Fibroblast of mammary gland (primary cell): ENCODE measurements around the gene CLCNKA.
"Not testable (repeated sequence)": the region's sequence is repeated elsewhere in the genome, so short reads cannot be mapped to it uniquely, and the experiment has no call there.

Experiments
- DNase-seq: peaks from one replicate; pipeline ENCODE4 v3.0.0-alpha.2; 2010; ENCODE audit warnings: low read depth
- H3K4me3 ChIP-seq: 2 replicates; pipeline ENCODE4 v1.5.1; 2011; ENCODE audit warnings: low read depth, mild to moderate bottlenecking, low read length, moderate library complexity; ENCODE audit not compliant: control insufficient read depth
- TF ChIP-seq, protein P1 (sequence below): conservative IDR thresholded peaks from 2 replicates; pipeline ENCODE4 v1.5.1; 2011; ENCODE audit warnings: low read depth, low read length, inconsistent platforms; ENCODE audit not compliant: control insufficient read depth, insufficient read depth

The CLCNKA gene

DNA sequence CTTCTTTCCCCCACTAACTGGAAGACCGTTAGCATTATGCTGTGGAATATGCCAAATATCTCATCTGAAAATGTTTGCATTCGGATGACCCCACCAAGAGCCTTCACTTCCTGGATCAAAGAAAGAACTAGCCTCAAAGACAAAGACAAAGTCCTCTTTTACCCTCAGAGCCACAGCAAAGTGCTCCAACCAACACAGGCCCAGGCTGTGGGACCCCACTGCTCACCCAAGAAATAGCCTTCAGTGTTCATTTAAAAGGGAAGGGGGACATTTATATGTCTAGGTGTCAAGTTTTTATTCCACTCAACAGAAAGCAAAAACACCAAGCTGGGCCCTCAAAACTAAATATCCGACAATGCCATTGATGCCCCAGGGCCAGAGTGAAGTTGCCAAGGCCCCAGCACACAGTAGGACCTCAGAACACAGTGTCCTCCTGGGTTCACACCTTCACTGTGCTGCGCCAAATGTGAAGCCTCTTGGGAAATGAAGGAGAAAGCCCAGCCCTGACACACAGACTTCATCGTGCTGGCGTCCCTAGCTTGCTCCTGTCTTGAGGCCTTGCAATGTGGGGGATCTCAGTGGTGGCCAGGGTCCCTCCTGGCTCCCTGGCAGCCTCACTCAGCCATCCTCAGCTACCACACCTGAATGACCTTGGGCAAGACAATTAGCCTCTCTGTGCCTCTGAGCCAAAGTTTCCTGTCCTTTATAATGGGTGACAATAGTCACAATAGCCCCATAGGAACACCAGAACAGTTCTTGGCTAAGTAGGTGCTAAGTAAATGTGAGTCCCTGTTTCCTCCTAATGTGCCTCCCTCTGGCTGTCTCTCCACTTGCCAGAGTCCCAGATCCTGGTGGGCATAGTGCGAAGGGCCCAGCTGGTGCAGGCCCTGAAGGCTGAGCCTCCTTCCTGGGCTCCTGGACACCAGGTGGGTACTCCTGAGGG is 33.0 kb downstream of the CLCNKA start:
- TF ChIP-seq, protein P1, sequence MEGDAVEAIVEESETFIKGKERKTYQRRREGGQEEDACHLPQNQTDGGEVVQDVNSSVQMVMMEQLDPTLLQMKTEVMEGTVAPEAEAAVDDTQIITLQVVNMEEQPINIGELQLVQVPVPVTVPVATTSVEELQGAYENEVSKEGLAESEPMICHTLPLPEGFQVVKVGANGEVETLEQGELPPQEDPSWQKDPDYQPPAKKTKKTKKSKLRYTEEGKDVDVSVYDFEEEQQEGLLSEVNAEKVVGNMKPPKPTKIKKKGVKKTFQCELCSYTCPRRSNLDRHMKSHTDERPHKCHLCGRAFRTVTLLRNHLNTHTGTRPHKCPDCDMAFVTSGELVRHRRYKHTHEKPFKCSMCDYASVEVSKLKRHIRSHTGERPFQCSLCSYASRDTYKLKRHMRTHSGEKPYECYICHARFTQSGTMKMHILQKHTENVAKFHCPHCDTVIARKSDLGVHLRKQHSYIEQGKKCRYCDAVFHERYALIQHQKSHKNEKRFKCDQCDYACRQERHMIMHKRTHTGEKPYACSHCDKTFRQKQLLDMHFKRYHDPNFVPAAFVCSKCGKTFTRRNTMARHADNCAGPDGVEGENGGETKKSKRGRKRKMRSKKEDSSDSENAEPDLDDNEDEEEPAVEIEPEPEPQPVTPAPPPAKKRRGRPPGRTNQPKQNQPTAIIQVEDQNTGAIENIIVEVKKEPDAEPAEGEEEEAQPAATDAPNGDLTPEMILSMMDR = no peak
- no peak overlapping the region for H3K4me3 ChIP-seq
- DNase-seq = no peak

DNA sequence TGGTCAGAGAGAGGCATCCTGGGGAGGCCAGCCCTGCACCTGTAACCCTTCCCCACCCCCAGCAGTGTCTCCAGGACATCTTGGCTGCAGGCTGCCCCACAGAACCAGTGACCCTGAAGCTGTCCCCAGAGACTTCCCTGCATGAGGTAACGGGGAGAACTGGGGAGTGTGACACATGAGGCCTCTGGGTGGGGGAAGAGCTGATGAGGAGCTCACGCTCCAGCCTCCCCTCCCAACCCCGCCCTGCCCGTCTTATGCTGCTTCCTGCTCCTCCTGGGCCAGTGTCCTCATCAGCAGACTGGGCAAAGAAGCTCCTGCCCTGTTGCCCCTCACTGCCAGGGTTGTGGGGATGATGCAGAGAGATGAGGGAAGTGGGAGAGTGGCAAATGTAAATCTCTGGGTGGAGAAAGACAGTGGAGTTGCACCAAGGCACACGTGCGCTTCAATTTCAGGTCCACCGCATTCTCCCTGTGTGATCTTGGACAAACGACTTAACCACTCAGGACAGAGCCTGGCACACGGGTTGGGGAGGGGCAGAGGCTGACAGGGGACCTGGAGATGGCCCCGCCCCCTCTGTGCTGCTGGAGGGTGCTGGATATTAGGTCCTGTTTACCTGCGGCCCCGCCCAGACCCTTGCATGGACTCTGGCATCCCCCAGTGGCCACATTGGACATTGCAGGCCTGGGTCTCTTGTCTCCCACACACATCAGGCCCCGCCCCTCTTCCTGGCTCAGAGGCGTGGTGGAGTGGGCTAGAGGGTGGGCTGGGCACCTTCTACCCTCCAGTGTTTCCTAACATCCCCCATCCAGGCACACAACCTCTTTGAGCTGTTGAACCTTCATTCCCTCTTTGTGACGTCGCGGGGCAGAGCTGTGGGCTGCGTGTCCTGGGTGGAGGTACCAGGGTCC is 34.0 kb downstream of the CLCNKA start:
- TF ChIP-seq, protein P1 = peak; percentile 92
- H3K4me3 ChIP-seq = no peak overlapping the region
- peak; percentile 67 for DNase-seq

DNA sequence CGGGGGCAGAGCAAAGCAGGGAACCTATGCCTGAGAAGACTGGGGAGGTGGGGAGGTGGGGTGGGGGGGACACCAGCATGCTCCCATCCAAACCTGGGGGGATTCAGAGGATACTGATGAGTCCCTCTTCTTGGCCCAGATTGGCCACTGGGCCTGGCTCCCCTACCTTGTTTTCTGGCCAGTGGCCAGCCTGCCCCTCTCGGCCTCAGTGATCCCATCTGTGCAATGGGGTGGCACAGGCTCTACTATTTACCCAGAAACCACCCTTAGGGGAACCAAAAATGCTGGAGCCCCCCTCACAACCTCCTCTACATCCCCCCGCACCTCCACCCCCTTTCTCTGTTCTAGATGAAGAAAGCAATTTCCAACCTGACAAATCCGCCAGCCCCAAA is 34.7 kb downstream of the CLCNKA start:
- not testable (repeated sequence) for H3K4me3 ChIP-seq, DNase-seq

DNA sequence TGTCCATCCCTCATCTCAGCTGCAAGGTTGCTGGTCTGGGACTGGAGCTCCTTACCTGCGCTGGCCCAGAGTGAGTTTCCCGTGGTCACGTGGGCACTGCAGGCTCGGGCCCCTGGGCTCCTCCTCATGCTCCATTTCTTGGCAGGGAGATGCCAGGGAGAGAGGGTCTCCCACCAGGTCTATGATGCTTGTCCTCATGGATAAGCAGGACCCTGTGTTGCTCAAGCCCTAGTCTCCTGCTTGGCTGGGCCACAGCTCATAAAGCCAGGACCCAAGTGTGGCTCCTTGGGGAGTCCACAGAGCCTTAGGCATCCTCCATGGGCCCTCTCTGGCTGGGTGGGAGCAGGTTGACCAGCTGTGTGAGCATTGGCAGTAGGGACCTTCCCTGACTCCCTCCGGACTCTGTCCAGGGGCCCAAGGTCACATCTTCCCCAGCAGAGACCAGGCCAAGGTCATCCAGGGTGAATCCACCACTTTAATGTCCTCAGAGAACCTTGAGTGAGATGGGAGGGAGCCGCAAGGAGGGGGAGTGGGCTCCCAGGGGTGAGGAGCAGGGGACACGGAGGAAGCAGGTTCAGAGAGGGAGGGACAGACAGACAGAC is 35.6 kb downstream of the CLCNKA start:
- DNase-seq, H3K4me3 ChIP-seq: not testable (repeated sequence)

DNA sequence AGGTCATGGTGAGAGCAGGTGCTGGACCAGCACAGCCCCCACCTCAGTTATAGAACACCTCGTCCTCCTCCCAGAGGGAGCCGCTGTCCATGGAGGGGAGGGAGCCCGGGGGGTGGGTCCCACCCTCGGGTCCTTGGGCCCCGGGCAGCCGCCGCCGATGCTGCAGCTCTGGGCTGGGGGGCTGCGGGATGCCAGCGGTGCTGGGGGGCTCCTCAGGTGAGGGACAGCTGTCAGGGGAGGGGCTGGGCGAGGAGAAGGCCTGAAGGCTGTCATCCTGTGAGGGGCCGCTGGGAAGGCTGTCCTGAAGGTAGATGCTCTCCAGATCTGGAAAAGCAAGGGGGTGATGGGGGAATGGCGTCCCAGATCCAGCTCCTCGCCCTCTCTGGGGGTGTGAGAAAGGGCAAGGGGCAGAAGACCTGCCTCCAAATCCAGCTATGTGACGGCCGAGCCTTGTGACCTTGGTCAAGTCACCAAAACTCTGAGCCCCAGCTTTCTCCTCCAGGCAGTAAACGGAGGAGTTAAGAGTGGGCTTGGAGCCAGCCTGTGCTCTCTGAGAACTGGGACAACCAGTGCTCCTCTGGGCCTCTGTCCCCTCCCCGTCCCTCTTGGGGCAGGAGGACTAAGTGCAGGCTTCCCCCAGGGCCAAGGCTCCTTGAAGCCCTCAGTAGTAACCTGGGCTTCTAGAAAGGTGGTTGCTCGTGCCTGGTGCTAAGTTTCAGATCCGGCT is 36.7 kb downstream of the CLCNKA start:
- not testable (repeated sequence) for DNase-seq, H3K4me3 ChIP-seq

DNA sequence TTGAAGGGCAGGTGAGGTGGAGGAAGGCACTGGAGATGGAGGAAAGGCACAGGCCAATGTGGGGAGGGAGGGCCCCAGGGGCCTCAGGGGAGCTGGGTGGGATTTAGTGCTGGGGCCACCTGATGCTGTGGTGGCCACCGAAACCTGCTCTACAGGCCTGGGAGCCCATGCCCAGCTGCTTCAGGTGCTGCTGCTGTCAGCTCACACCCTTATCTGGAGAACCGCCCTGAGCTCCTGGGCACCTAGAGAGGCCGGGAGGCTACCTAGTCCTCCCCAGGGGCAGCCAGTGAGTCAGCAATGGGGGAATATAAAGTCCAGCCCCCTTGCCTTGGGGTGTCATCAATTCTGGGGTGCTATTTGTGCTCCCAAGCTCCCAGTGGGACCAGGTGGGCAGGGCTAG is 39.4 kb downstream of the CLCNKA start:
- H3K4me3 ChIP-seq = no peak overlapping the region
- TF ChIP-seq, protein P1 = no peak
- DNase-seq = no peak

DNA sequence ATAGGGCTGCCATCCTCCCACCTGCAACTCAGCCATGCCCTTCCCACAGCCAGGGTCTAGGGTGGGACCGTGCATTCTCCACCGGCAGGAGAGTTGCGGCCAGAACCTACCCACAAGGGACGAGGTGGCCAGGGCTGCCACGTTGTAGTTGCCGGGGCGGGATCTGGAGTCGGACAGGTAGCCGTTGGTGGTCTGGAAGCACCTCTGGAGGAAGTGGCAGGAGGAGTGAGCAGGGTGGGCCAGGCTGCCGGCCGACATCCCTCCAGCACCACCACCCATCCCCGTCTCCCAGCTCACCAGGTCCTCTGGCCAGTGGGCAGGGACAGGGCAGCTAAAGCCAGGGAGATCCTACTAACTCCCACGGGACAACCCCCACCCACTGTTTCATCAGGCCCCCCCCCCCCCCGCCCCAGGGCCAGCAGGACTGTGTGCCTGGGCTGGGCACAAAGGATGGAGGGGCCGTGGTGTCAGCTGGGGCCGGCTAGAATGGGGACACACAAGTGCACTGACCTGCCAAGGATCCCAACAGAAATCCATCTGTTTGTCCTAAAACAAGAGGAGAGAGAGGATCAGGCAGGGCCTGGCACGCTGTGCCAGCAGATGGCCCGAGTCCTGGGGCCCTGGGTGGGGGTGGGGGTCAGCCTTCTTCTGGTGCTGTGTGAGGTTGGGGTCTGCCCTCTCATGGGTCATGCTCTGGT is 40.3 kb downstream of the CLCNKA start:
- not testable (repeated sequence) for DNase-seq, H3K4me3 ChIP-seq

DNA sequence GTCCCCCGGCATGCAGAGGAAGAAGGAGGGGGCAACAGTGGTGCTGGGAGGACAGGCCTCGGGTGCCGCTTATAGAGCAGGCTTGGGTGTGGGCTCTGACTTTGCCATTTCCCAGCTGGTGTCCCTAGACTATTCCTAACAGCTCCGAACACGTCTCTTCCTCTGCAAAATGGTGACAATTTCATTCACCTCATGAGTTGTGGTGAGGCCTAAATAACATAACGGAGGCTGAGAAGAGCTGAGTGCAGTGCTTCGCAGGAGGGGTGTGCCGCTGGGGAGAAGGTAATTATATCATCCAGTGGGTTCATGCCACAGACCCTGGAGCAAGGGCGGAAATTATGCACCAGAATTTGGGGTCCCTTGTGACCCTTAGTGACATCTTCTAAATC is 40.8 kb downstream of the CLCNKA start:
- not testable (repeated sequence) for H3K4me3 ChIP-seq, DNase-seq
